GM12878 (cell line): ENCODE results near the gene CAP2. TPM values are rescaled to one million over a fixed set of nuclear protein-coding genes. Genes with fewer than 3 reads are reported as not detected.

Source experiments
- ATAC-seq: fragments of 200-7000 bp; cut with Tn5 transposase; 3 replicates; pipeline ENCODE4 v1.9.1; 2020; ENCODE audit warnings: mild to moderate bottlenecking, moderate library complexity
- BruUV-seq: library from RNA; stranded (reverse); fragments of 400-500 nt; replicated peaks from 2 replicates; lab custom pipeline; 2021; lab: Mats Ljungman, UMichigan
- CTCF ChIA-PET: fragments of 300-600 bp; sonication (Branson Sonifier 250); formaldehyde crosslinking; extraction: SDS; loops from one replicate; lab custom pipeline; 2021; ENCODE audit warnings: inconsistent platforms; lab: Yijun Ruan, JAX
- POLR2A ChIA-PET: fragments of 350-600 bp; formaldehyde crosslinking; extraction: SDS; loops from one replicate; lab custom pipeline; 2021; ENCODE audit warnings: inconsistent platforms; lab: Charles Lee
- RAD21 ChIA-PET: fragments of 300-600 bp; sonication (Branson Sonifier 250); formaldehyde crosslinking; loops from one replicate; lab custom pipeline; 2023; ENCODE audit warnings: antibody characterized with exemption; ENCODE audit not compliant: unreplicated experiment; lab: Charles Lee
- SMC1A ChIA-PET: fragments of 300-600 bp; sonication (Branson Sonifier 250); formaldehyde crosslinking; loops from one replicate; lab custom pipeline; 2023; ENCODE audit not compliant: unreplicated experiment, uncharacterized antibody; lab: Charles Lee
- DNase-seq: peaks from one replicate; pipeline ENCODE4 v3.0.0-alpha.2; 2011; ENCODE audit warnings: low read depth, low spot score
- FAIRE-seq: peaks from 3 replicates; lab custom pipeline; 2011; peaks lifted over from hg19 to GRCh38; lab: Jason Lieb, UNC
- H2AFZ ChIP-seq: 2 replicates; pipeline ENCODE4 v1.6.0; 2011; ENCODE audit warnings: low read depth, low read length, control low read depth; ENCODE audit not compliant: control insufficient read depth
- H3K27ac ChIP-seq: 2 replicates; pipeline ENCODE4 v1.5.1; 2011; ENCODE audit warnings: control low read depth; ENCODE audit not compliant: control insufficient read depth, insufficient read depth
- H3K27me3 ChIP-seq, 2 experiments: replicated peaks in 1 of 2; 2 replicates each; pipeline versions ENCODE4 v1.6.0 to v1.6.1; 2011; ENCODE audit warnings: low read length in 1 of 2; ENCODE audit not compliant: control insufficient read depth in 2 of 2, insufficient read depth in 2 of 2
- H3K36me3 ChIP-seq, 2 experiments: 2 replicates each; pipeline ENCODE4 v1.5.1; 2011; ENCODE audit warnings: low read length in 1 of 2; ENCODE audit not compliant: control insufficient read depth in 2 of 2, insufficient read depth in 2 of 2
- H3K4me1 ChIP-seq: 2 replicates; pipeline ENCODE4 v1.6.1; 2011; ENCODE audit warnings: mild to moderate bottlenecking, low read length, moderate library complexity, mixed read lengths; ENCODE audit not compliant: control insufficient read depth, insufficient read depth
- H3K4me2 ChIP-seq: 2 replicates; pipeline ENCODE4 v1.6.0; 2011; ENCODE audit warnings: control low read depth; ENCODE audit not compliant: control insufficient read depth, insufficient read depth
- H3K4me3 ChIP-seq: fragments of 200-600 bp; sonication (generic); 2 replicates; pipeline ENCODE4 v1.5.1; 2016
- H3K79me2 ChIP-seq: 2 replicates; pipeline ENCODE4 v1.6.0; 2011; ENCODE audit warnings: low read length; ENCODE audit not compliant: control insufficient read depth, insufficient read depth
- H3K9ac ChIP-seq: 2 replicates; pipeline ENCODE4 v1.8.0; 2011; ENCODE audit warnings: low read length, control low read depth, mixed read lengths; ENCODE audit not compliant: control insufficient read depth, insufficient read depth
- H3K9me3 ChIP-seq: replicated peaks from 3 replicates; pipeline ENCODE4 v1.5.1; 2011; ENCODE audit warnings: mild to moderate bottlenecking, low read length; ENCODE audit not compliant: control insufficient read depth, insufficient read depth
- H4K20me1 ChIP-seq: 2 replicates; pipeline ENCODE4 v1.6.0; 2011; ENCODE audit not compliant: control insufficient read depth, insufficient read depth
- BRCA1 ChIP-seq: IDR thresholded peaks from 2 replicates; pipeline ENCODE4 v1.6.1; 2011; ENCODE audit warnings: low read depth, low read length, improper control_type of control experiment
- ESRRA ChIP-seq: IDR thresholded peaks from 2 replicates; pipeline ENCODE4 v1.6.1; 2012; ENCODE audit warnings: mild to moderate bottlenecking, low read length, improper control_type of control experiment
- MTA2 ChIP-seq: fragments of 450-650 bp; IDR thresholded peaks from 2 replicates; pipeline ENCODE4 v1.6.1; 2016; ENCODE audit warnings: low read depth, mild to moderate bottlenecking, moderate library complexity
- MYB ChIP-seq: fragments of 150-350 bp; IDR thresholded peaks from 2 replicates; pipeline ENCODE4 v1.6.1; 2014; ENCODE audit warnings: mild to moderate bottlenecking, low read depth, low read length, borderline replicate concordance
- NFYB ChIP-seq: IDR thresholded peaks from 2 replicates; pipeline ENCODE4 v1.6.1; 2011; ENCODE audit warnings: low read depth, mild to moderate bottlenecking, low read length, improper control_type of control experiment, moderate library complexity; ENCODE audit not compliant: insufficient read depth
- SREBF2 ChIP-seq: IDR thresholded peaks from 2 replicates; pipeline ENCODE4 v1.6.1; 2012; ENCODE audit warnings: mild to moderate bottlenecking, low read length
- SUZ12 ChIP-seq: fragments of 200-600 bp; sonication (generic); IDR thresholded peaks from one replicate; pipeline ENCODE4 v1.6.1; 2018; ENCODE audit warnings: antibody characterized with exemption, mild to moderate bottlenecking; ENCODE audit not compliant: unreplicated experiment
- WGBS: methylation state at CpG from one replicate; pipeline ENCODE4 v1.1.6; 2016; ENCODE audit warnings: low lambda C conversion rate; ENCODE audit not compliant: insufficient replicate concordance, insufficient coverage; ENCODE audit errors: missing lambda C conversion rate; 5-methylcytosine and 5-hydroxymethylcytosine counted together
- in situ Hi-C: fragments of 300-500 bp; cut with MboI; formaldehyde crosslinking; loops from 9 replicates; pipeline ENCODE4 v1.14.3; 2018; ENCODE audit warnings: mixed read lengths
- intact Hi-C: fragments of 100-400 bp; cut with micrococcal nuclease; formaldehyde crosslinking; loops from one replicate; pipeline ENCODE4 v1.14.2; 2022; ENCODE audit not compliant: unreplicated experiment
- polyA plus RNA-seq, 11 experiments: library from polyadenylated mRNA; depleted of rRNA in 4 of 11; unstranded in 6 of 11; stranded (reverse) in 5 of 11; fragments of >200 nt; fragmentation: Nextera tagmentation in 4 of 11; fragmentation: Illumina TruSeq in 1 of 11; extraction: Ambion mirVana in 4 of 11; extraction: Trizol in 1 of 11; gene quantifications; 1 replicate in 1 of 11; 2 replicates in 10 of 11; pipeline versions ENCODE4 v1.2.1 to v1.2.3, GENCODE V29; 2011 to 2016; ENCODE audit warnings: inconsistent platforms in 2 of 11, missing spikeins in 2 of 11, low read depth in 1 of 11
- total RNA-seq, 4 experiments: library from RNA; depleted of rRNA in 3 of 4; stranded (reverse); fragments of >200 nt in 3 of 4; fragmentation: Illumina TruSeq in 1 of 4; extraction: Trizol in 1 of 4; gene quantifications; 2 replicates each; pipeline versions ENCODE4 v1.2.1 to v1.2.3, GENCODE V29; 2013 to 2021
- TF ChIP-seq, protein P1 (sequence below): fragments of 450-650 bp; IDR thresholded peaks from 2 replicates; pipeline ENCODE4 v1.6.1; 2016; ENCODE audit warnings: mild to moderate bottlenecking
- TF ChIP-seq, protein P2 (sequence below): fragments of 450-650 bp; IDR thresholded peaks from 2 replicates; pipeline ENCODE4 v1.6.1; 2017; ENCODE audit warnings: antibody characterized with exemption, mild to moderate bottlenecking, moderate library complexity

Gene CAP2
- total and polyA plus RNA-seq, 10 of the 15 experiments (the other 5 are each of a cell fraction or from before 2014, with no cell fraction given), result 0.10 to 2.0 (median 0.15) TPM; not detected in 7

DNA sequence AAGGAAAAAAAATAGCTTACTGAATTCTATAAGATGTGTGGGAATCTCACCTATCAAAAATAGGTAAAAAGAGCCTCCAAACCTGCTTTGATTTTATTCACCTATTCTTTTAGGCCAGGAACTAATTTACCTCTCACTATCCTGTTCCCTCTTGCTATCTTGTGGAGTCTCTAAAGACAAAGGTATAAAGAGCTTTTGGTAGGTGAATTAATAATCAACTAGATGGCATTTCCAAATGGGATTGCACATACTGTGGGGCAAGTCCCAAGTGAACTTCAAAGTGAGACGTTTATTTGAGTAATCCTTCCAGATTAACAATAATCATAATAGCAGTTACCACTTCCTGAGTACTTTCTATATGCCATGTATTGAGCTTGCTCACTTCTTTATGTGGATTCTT, 209.5 kb downstream of the CAP2 start:
- RAD21 ChIA-PET, result interaction anchor here (0.8 to 1.2 kb wide), 4 partner anchors 11 to 140 kb away, joined by 3 read pairs; no protein-coding TSS in a partner anchor
- H3K27ac ChIP-seq, result no peak overlapping the region
- POLR2A ChIA-PET, result interaction anchor here (1.2 to 1.4 kb wide), 2 partner anchors 9 to 101 kb away, joined by 3 to 6 read pairs; no protein-coding TSS in a partner anchor
- WGBS, result 0% methylated on average over 1 of the region's 1 CpG
- H3K9me3 ChIP-seq, result no peaks in the 10 kb centered on the region
- no peaks in the 10 kb centered on the region; a peak in 1 of 4 replicates for H3K36me3 ChIP-seq
- H2AFZ ChIP-seq, result no peak overlapping the region
- SMC1A ChIA-PET, result interaction anchor here (0.7 to 3.2 kb wide), 8 partner anchors 8 to 213 kb away, joined by 3 to 12 read pairs (median 4); no protein-coding TSS in a partner anchor
- no peak for FAIRE-seq
- H3K4me3 ChIP-seq, result no peak overlapping the region
- TF ChIP-seq MTA2 (no peak), SREBF2 (no peak), MYB (no peak), ESRRA (no peak), SUZ12 (no peak), BRCA1 (no peak), NFYB (no peak)
- TF ChIP-seq, protein P1, sequence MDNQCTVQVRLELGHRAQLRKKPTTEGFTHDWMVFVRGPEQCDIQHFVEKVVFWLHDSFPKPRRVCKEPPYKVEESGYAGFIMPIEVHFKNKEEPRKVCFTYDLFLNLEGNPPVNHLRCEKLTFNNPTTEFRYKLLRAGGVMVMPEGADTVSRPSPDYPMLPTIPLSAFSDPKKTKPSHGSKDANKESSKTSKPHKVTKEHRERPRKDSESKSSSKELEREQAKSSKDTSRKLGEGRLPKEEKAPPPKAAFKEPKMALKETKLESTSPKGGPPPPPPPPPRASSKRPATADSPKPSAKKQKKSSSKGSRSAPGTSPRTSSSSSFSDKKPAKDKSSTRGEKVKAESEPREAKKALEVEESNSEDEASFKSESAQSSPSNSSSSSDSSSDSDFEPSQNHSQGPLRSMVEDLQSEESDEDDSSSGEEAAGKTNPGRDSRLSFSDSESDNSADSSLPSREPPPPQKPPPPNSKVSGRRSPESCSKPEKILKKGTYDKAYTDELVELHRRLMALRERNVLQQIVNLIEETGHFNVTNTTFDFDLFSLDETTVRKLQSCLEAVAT, result no peak
- TF ChIP-seq, protein P2, sequence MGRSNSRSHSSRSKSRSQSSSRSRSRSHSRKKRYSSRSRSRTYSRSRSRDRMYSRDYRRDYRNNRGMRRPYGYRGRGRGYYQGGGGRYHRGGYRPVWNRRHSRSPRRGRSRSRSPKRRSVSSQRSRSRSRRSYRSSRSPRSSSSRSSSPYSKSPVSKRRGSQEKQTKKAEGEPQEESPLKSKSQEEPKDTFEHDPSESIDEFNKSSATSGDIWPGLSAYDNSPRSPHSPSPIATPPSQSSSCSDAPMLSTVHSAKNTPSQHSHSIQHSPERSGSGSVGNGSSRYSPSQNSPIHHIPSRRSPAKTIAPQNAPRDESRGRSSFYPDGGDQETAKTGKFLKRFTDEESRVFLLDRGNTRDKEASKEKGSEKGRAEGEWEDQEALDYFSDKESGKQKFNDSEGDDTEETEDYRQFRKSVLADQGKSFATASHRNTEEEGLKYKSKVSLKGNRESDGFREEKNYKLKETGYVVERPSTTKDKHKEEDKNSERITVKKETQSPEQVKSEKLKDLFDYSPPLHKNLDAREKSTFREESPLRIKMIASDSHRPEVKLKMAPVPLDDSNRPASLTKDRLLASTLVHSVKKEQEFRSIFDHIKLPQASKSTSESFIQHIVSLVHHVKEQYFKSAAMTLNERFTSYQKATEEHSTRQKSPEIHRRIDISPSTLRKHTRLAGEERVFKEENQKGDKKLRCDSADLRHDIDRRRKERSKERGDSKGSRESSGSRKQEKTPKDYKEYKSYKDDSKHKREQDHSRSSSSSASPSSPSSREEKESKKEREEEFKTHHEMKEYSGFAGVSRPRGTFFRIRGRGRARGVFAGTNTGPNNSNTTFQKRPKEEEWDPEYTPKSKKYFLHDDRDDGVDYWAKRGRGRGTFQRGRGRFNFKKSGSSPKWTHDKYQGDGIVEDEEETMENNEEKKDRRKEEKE, result no peak
- TF ChIP-seq, all 136 proteins: peak for 0
- H3K79me2 ChIP-seq, result peaks cover 5% of the 10 kb centered on the region
- in situ Hi-C loops (no loop called here), intact Hi-C loops (no loop called here)
- CTCF ChIA-PET, result interaction anchor here (0.9 to 1.3 kb wide), 3 partner anchors 25 to 99 kb away, joined by 3 to 4 read pairs (median 4); no protein-coding TSS in a partner anchor
- no peak for ATAC-seq
- H3K27me3 ChIP-seq, result no peaks in the 10 kb centered on the region
- no TSS peak for BruUV-seq
- H4K20me1 ChIP-seq, result no peaks in the 10 kb centered on the region
- H3K9ac ChIP-seq, result no peak overlapping the region
- no peak for DNase-seq
- no peaks in the 10 kb centered on the region; the same call in 1 of the 2 replicates for H3K4me1 ChIP-seq
- no peak overlapping the region for H3K4me2 ChIP-seq
